H1 (cell line): ENCODE results near the gene ZNF473. TPM values are rescaled to one million over a fixed set of nuclear protein-coding genes. Genes with fewer than 3 reads are reported as not detected.

Experiments
- CTCF ChIA-PET: fragments of 300-600 bp; sonication (Branson Sonifier 250); formaldehyde crosslinking; loops from one replicate; lab custom pipeline; 2021; ENCODE audit not compliant: partially characterized antibody; lab: Charles Lee
- POLR2A ChIA-PET: fragments of 300-600 bp; sonication (Branson Sonifier 250); formaldehyde crosslinking; loops from one replicate; lab custom pipeline; 2021; ENCODE audit warnings: inconsistent platforms; ENCODE audit not compliant: partially characterized antibody; lab: Charles Lee
- DNase-seq, 2 experiments: peaks; one replicate each; pipeline versions ENCODE4 v3.0.0 to v3.0.0-alpha.2; 2010 to 2022; ENCODE audit warnings: low spot score in 2 of 2, low read depth in 1 of 2, mixed read lengths in 1 of 2
- FAIRE-seq: peaks from 2 replicates; lab custom pipeline; 2011; peaks lifted over from hg19 to GRCh38; lab: Jason Lieb, UNC
- H2AFZ ChIP-seq: 2 replicates; pipeline ENCODE4 v1.8.1; 2012; ENCODE audit warnings: low read length, inconsistent platforms
- H2AK5ac ChIP-seq: 2 replicates; pipeline ENCODE4 v1.6.1; 2013; ENCODE audit warnings: low read depth, low read length
- H2BK120ac ChIP-seq: replicated peaks from 2 replicates; pipeline ENCODE3; 2013; ENCODE audit warnings: low read depth, low read length, inconsistent platforms
- H2BK12ac ChIP-seq: 2 replicates; pipeline ENCODE4 v1.6.1; 2013; ENCODE audit warnings: low read depth, low read length
- H2BK15ac ChIP-seq: 2 replicates; pipeline ENCODE4 v1.6.1; 2013; ENCODE audit warnings: low read length
- H2BK20ac ChIP-seq: 2 replicates; pipeline ENCODE4 v1.6.1; 2013; ENCODE audit warnings: low read length
- H2BK5ac ChIP-seq: 2 replicates; pipeline ENCODE4 v1.6.1; 2013; ENCODE audit warnings: low read depth, low read length
- H3K14ac ChIP-seq: 2 replicates; pipeline ENCODE4 v1.6.1; 2013; ENCODE audit warnings: inconsistent platforms; ENCODE audit not compliant: insufficient read length
- H3K18ac ChIP-seq: 2 replicates; pipeline ENCODE4 v1.6.1; 2013; ENCODE audit warnings: low read length; ENCODE audit errors: extremely low read depth
- H3K23ac ChIP-seq: 2 replicates; pipeline ENCODE4 v1.6.1; 2013; ENCODE audit warnings: inconsistent platforms; ENCODE audit not compliant: insufficient read length
- H3K23me2 ChIP-seq: 2 replicates; pipeline ENCODE4 v1.6.1; 2013; ENCODE audit warnings: low read depth, low read length
- H3K27ac ChIP-seq: 2 replicates; pipeline ENCODE4 v1.6.1; 2011; ENCODE audit warnings: low read depth, low read length, inconsistent platforms
- H3K27me3 ChIP-seq, 4 experiments: replicated peaks in 1 of 4; 1 replicate in 1 of 4; 2 replicates in 3 of 4; pipeline versions ENCODE4 v1.6.1 to v1.8.1; 2011 to 2013; ENCODE audit warnings: low read length in 3 of 4, mild to moderate bottlenecking in 3 of 4, inconsistent platforms in 2 of 4, mixed read lengths in 2 of 4, moderate library complexity in 1 of 4; ENCODE audit not compliant: control insufficient read depth in 3 of 4, insufficient read depth in 3 of 4; ENCODE audit errors: extremely low read depth in 1 of 4
- H3K36me3 ChIP-seq, 4 experiments: 2 replicates each; pipeline versions ENCODE4 v1.6.1 to v1.8.1; 2011 to 2013; ENCODE audit warnings: mild to moderate bottlenecking in 4 of 4, low read length in 3 of 4, moderate library complexity in 2 of 4, control low read depth in 1 of 4, inconsistent platforms in 1 of 4; ENCODE audit not compliant: insufficient read depth in 4 of 4, control insufficient read depth in 2 of 4
- H3K4ac ChIP-seq: replicated peaks from 2 replicates; pipeline ENCODE3; 2013; ENCODE audit warnings: low read length, low read depth, mixed read lengths, inconsistent platforms; ENCODE audit not compliant: insufficient read length
- H3K4me1 ChIP-seq, 4 experiments: replicated peaks in 1 of 4; 1 replicate in 1 of 4; 2 replicates in 3 of 4; pipeline versions ENCODE4 v1.6.1 to v1.8.1; 2011 to 2013; ENCODE audit warnings: low read length in 3 of 4, inconsistent platforms in 2 of 4, mixed read lengths in 1 of 4; ENCODE audit not compliant: insufficient read depth in 4 of 4, control insufficient read depth in 3 of 4
- H3K4me2 ChIP-seq, 2 experiments: 2 replicates each; pipeline versions ENCODE4 v1.6.1 to v1.8.1; 2011 to 2013; ENCODE audit warnings: low read depth in 2 of 2, low read length in 2 of 2, control low read depth in 1 of 2, inconsistent platforms in 1 of 2, mild to moderate bottlenecking in 1 of 2; ENCODE audit not compliant: insufficient read depth in 1 of 2
- H3K4me3 ChIP-seq, 4 experiments: fragments of 200-600, 300-600 bp in 1 of 4; sonication (generic), shearing (Covaris generic), sonication (Bioruptor Twin) in 1 of 4; 2 replicates each; pipeline versions ENCODE4 v1.5.1 to v1.8.1; 2011 to 2016; ENCODE audit warnings: low read length in 4 of 4, low read depth in 3 of 4, control low read depth in 2 of 4, inconsistent platforms in 2 of 4, mild to moderate bottlenecking in 2 of 4, mixed read lengths in 1 of 4, moderate library complexity in 1 of 4; ENCODE audit not compliant: insufficient read depth in 2 of 4; ENCODE audit errors: extremely low read depth in 1 of 4
- H3K56ac ChIP-seq: replicated peaks from 2 replicates; pipeline ENCODE3; 2013; ENCODE audit warnings: low read depth, mild to moderate bottlenecking, mixed read lengths, low read length, inconsistent platforms; ENCODE audit not compliant: insufficient read length
- H3K79me1 ChIP-seq: 2 replicates; pipeline ENCODE4 v1.6.1; 2013; ENCODE audit warnings: low read depth, low read length, control low read depth
- H3K79me2 ChIP-seq, 2 experiments: 2 replicates each; pipeline versions ENCODE4 v1.6.1 to v1.8.1; 2012 to 2013; ENCODE audit warnings: low read length in 2 of 2, mild to moderate bottlenecking in 2 of 2, inconsistent platforms in 1 of 2; ENCODE audit not compliant: insufficient read depth in 2 of 2, control insufficient read depth in 1 of 2
- H3K9ac ChIP-seq, 4 experiments: replicated peaks in 1 of 4; 1 replicate in 1 of 4; 2 replicates in 3 of 4; pipeline versions ENCODE4 v1.6.1 to v1.8.1; 2011 to 2013; ENCODE audit warnings: low read depth in 3 of 4, low read length in 3 of 4, control low read depth in 2 of 4, mild to moderate bottlenecking in 2 of 4, moderate library complexity in 2 of 4, inconsistent platforms in 1 of 4; ENCODE audit errors: extremely low read depth in 1 of 4
- H3K9me3 ChIP-seq, 2 experiments: 2 replicates each; pipeline versions ENCODE4 v1.6.1 to v1.8.1; 2012 to 2013; ENCODE audit warnings: mild to moderate bottlenecking in 2 of 2, moderate library complexity in 2 of 2, control low read depth in 1 of 2, inconsistent platforms in 1 of 2, low read depth in 1 of 2, low read length in 1 of 2, mixed read lengths in 1 of 2; ENCODE audit not compliant: insufficient read depth in 2 of 2
- H4K20me1 ChIP-seq, 2 experiments: replicated peaks in 1 of 2; 2 replicates each; pipeline versions ENCODE3 to v1.8.1; 2011 to 2013; ENCODE audit warnings: inconsistent platforms in 2 of 2, low read length in 2 of 2, mild to moderate bottlenecking in 1 of 2; ENCODE audit not compliant: insufficient read depth in 2 of 2, control insufficient read depth in 1 of 2
- H4K5ac ChIP-seq: 2 replicates; pipeline ENCODE4 v1.6.1; 2013; ENCODE audit warnings: low read length, low read depth, mixed read lengths, inconsistent platforms; ENCODE audit not compliant: insufficient read length
- H4K8ac ChIP-seq: 2 replicates; pipeline ENCODE4 v1.8.0; 2013; ENCODE audit warnings: mild to moderate bottlenecking, moderate library complexity, low read length, inconsistent platforms; ENCODE audit not compliant: insufficient read depth; ENCODE audit errors: extremely low read depth
- H4K91ac ChIP-seq: replicated peaks from 2 replicates; pipeline ENCODE3; 2013; ENCODE audit warnings: low read length, mixed read lengths, inconsistent platforms; ENCODE audit not compliant: insufficient read length
- ASH2L ChIP-seq: fragments of 200-600, 300-600 bp; sonication (generic); IDR thresholded peaks from one replicate; pipeline ENCODE4 v1.7.1; 2017; ENCODE audit warnings: low read length
- MAX ChIP-seq: IDR thresholded peaks from 2 replicates; pipeline ENCODE4 v1.6.1; 2012; ENCODE audit warnings: inconsistent platforms
- NRF1 ChIP-seq: IDR thresholded peaks from 2 replicates; pipeline ENCODE4 v1.6.1; 2011; ENCODE audit warnings: mild to moderate bottlenecking, low read depth, low read length, improper control_type of control experiment
- TBP ChIP-seq: IDR thresholded peaks from 2 replicates; pipeline ENCODE4 v1.6.1; 2011; ENCODE audit warnings: low read depth, low read length, improper control_type of control experiment
- WGBS, 2 experiments: shearing (Covaris generic) in 1 of 2; methylation state at CpG; one replicate each; pipeline versions ENCODE4 v1.1.6 to v1.1.7; 2013 to 2015; ENCODE audit warnings: low lambda C conversion rate in 2 of 2, mixed read lengths in 2 of 2, inconsistent platforms in 1 of 2, low coverage in 1 of 2, missing lambda C conversion rate in 1 of 2; ENCODE audit not compliant: insufficient replicate concordance in 2 of 2, insufficient coverage in 1 of 2, insufficient read length in 1 of 2; ENCODE audit errors: extremely low coverage in 1 of 2, missing lambda C conversion rate in 1 of 2; 5-methylcytosine and 5-hydroxymethylcytosine counted together
- polyA plus RNA-seq, 7 experiments: library from polyadenylated mRNA; depleted of rRNA in 3 of 7; stranded (reverse) in 5 of 7; unstranded in 2 of 7; fragments of >200 nt in 5 of 7; fragments of 200-250 nt in 2 of 7; gene quantifications; 1 replicate in 5 of 7; 2 replicates in 1 of 7; 4 replicates in 1 of 7; pipeline versions ENCODE4 v1.2.1 to v1.2.3, GENCODE V29; 2011 to 2013; ENCODE audit warnings: missing spikeins in 2 of 7, mixed read lengths in 2 of 7
- total RNA-seq: library from RNA; stranded (reverse); fragmentation: NEBNext Ultra II Directional; extraction: Animal tissue kit (Norgen Biotek cat#: 25700); gene quantifications from 2 replicates; pipeline ENCODE4 v1.2.1, GENCODE V29; 2021

Gene ZNF473
- total and polyA plus RNA-seq, 2 of the 8 experiments (the other 6 are each of a cell fraction or from before 2014, with no cell fraction given) = 5.2 to 11.7 TPM

DNA sequence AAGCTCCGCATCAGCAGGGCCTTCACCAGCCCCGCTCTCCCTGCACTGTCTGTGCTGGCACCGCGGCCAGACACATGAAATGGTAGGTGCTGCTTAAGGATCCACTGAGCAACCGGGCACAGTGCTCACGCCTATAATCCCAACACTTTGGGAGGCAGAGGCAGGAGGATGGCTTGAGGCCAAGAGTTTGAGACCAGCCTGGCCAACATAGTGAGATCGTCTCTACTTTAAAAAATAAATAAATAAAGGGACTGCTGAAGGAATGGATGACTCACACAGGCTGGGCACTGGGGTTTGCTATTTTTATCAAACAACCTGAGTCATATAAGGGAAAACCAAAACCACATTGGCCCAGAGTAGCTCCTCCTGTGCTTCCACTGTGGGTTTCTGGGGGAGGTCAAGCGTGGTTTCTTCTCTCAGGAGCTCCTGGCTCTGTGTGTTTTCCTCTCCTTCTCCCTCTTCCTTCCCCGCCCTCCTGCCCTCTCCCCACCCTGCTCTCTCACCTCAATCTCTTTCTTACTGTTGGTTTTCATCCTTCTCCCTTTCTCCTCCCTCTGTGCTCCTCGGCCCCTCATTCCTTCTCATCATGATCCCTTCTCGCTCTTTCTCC is 21.9 kb upstream of the ZNF473 start:
- TF ChIP-seq NRF1 (no peak), MAX (no peak), ASH2L (no peak), TBP (no peak)
- Histone ChIP-seq H2BK15ac (no peak overlapping the region), H4K5ac (no peak overlapping the region), H3K36me3 (peaks cover 3 to 13% (median 5%) of the 10 kb centered on the region in 4 experiments; a peak in 5 of 8 replicates), H3K9me3 (no peaks in the 10 kb centered on the region), H3K79me2 (no peaks in the 10 kb centered on the region), H4K8ac (no peak overlapping the region; the same call in 1 of the 2 replicates), H3K14ac (no peak overlapping the region), H2AFZ (no peak overlapping the region), H3K27me3 (no peaks in the 10 kb centered on the region), H2BK20ac (no peak overlapping the region), H3K56ac (no peak overlapping the region), H4K20me1 (peaks cover 0 to 4% of the 10 kb centered on the region in 2 experiments), H3K9ac (no peak overlapping the region), H2BK120ac (no peak overlapping the region), H4K91ac (no peak overlapping the region), H3K4me3 (no peak overlapping the region), H3K18ac (no peak overlapping the region), H2AK5ac (no peak overlapping the region), H3K79me1 (no peaks in the 10 kb centered on the region), H3K27ac (no peak overlapping the region), H3K4me1 (no peaks in the 10 kb centered on the region), H3K4me2 (no peak overlapping the region), H3K23me2 (no peaks in the 10 kb centered on the region), H2BK5ac (no peak overlapping the region), H2BK12ac (no peak overlapping the region), H3K23ac (no peak overlapping the region), H3K4ac (no peak overlapping the region)
- FAIRE-seq (no peak), DNase-seq (no peak)
- 92% methylated on average over 10 of the region's 11 CpGs; no CpG with 5 or more reads in 1 of the 2 experiments for WGBS, 2 experiments
- POLR2A ChIA-PET = no interaction called here
- CTCF ChIA-PET = interaction anchor here (0.6 to 3.1 kb wide), 8 partner anchors 10 to 405 kb away, joined by 3 to 16 read pairs (median 6); no protein-coding TSS in a partner anchor
